Left ventricle myocardium inferior (tissue), 1 donor: ENCODE measurements around the gene XKR3. TPM values are rescaled to one million over a fixed set of nuclear protein-coding genes. Genes with fewer than 3 reads are reported as not detected.

ENCODE experiments used
- DNase-seq: peaks from one replicate; pipeline ENCODE4 v3.0.0-alpha.2; 2020
- H3K27ac ChIP-seq: fragments of 200-600 bp; replicated peaks from 2 replicates; pipeline ENCODE4 v1.8.0; 2021
- H3K27me3 ChIP-seq: fragments of 200-600 bp; 2 replicates; pipeline ENCODE4 v1.8.0; 2021; ENCODE audit warnings: low read depth
- H3K36me3 ChIP-seq: fragments of 200-600 bp; 2 replicates; pipeline ENCODE4 v1.8.0; 2021
- H3K4me1 ChIP-seq: fragments of 200-600 bp; 2 replicates; pipeline ENCODE4 v1.8.0; 2021
- H3K4me3 ChIP-seq: fragments of 200-600 bp; 2 replicates; pipeline ENCODE4 v1.8.0; 2021; ENCODE audit warnings: mild to moderate bottlenecking, moderate library complexity
- H3K9me3 ChIP-seq: fragments of 200-600 bp; replicated peaks from 2 replicates; pipeline ENCODE4 v1.8.0; 2021
- CTCF ChIP-seq: fragments of 200-600 bp; IDR thresholded peaks from 2 replicates; pipeline ENCODE4 v1.8.0; 2021; ENCODE audit warnings: antibody characterized with exemption, mild to moderate bottlenecking, borderline replicate concordance
- intact Hi-C: fragments of 100-400 bp; cut with micrococcal nuclease; formaldehyde crosslinking; loops from one replicate; pipeline ENCODE4 v1.11.0; 2022
- total RNA-seq: library from RNA; stranded (reverse); fragmentation: NEBNext Ultra II Directional; extraction: Animal tissue kit (Norgen Biotek cat#: 25700); gene quantifications from one replicate; pipeline ENCODE4 v1.2.1, GENCODE V29; 2021
- donor health status: DM: no; HTN: yes; CAD: no; lungs with severe emphysema.

XKR3 gene
- total RNA-seq, 1 donor from 2014 or later: not detected

DNA sequence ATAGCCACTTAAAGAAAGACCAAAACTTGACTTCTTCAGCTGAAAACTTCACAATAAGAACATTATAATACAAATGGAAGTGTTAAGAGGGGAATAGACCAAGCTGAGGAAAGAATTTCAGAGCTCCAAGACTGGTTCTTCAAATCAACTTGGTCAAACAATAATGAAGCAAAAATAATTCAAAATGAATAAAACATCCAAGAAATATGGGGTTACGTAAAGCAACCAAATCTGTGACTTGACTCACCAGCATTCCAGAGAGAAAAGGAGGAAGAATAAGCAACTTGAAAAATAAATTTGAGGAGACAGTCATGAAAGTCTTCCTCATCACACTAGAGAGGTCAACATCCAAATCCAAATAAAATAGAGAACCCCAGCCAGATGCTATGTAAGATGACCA lies 31.4 kb downstream of the XKR3 start:
- Histone ChIP-seq H3K9me3 (no peaks in the 10 kb centered on the region), H3K36me3 (no peaks in the 10 kb centered on the region), H3K27ac (no peak overlapping the region), H3K27me3 (peaks cover 6% of the 10 kb centered on the region), H3K4me1 (no peaks in the 10 kb centered on the region), H3K4me3 (no peak overlapping the region)
- intact Hi-C loops: no loop called here
- DNase-seq: no peak
- no peak for TF ChIP-seq CTCF

DNA sequence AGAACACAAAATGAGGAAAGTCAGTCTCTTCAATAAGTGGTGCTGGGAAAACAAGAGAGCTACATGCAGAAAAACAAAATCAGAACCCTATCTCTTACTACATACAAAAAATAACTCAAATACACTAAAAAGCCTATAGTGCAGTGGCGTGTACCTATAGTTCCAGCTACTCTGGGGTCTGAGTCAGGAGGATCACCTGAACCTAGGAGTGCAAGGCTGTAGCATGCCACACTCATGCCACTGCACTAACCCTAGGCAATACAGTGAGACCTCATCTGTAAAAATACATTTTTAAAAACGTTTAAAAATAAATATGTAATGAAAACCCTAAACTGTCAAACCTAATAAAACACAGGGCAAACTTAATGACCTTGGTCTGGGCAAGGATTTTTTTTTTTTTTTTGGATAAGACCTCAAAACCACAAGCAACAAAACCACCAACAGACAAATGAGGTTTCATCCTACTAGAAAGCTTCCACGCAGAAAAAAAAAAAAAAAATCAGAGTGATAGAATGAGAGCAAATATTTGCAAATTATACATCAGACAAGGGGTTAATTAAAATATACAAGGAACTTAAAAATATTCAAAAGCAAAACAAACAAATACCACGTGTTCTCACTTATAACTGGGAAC lies 35.2 kb downstream of the XKR3 start:
- no peaks in the 10 kb centered on the region for H3K9me3 ChIP-seq
- TF ChIP-seq CTCF: no peak
- peaks cover 6% of the 10 kb centered on the region for H3K27me3 ChIP-seq
- no peak overlapping the region for H3K27ac ChIP-seq
- H3K4me1 ChIP-seq: no peaks in the 10 kb centered on the region
- no peak overlapping the region for H3K4me3 ChIP-seq
- no peak for DNase-seq
- no peaks in the 10 kb centered on the region for H3K36me3 ChIP-seq
- intact Hi-C loops: no loop called here

- no peaks in the 10 kb centered on the region for H3K4me1 ChIP-seq
- intact Hi-C loops: no loop called here
- no peaks in the 10 kb centered on the region for H3K9me3 ChIP-seq
- no peak for DNase-seq
- H3K36me3 ChIP-seq: no peaks in the 10 kb centered on the region
- no peak overlapping the region for H3K4me3 ChIP-seq
- H3K27me3 ChIP-seq: no peaks in the 10 kb centered on the region
- no peak overlapping the region for H3K27ac ChIP-seq
- TF ChIP-seq CTCF: peak; percentile 27
These were observed 41.3 kb downstream of the XKR3 start for GRCh38 chr22:16783930-16784354.

GRCh38 chr22:16783453-16783852 lies 41.8 kb downstream of the XKR3 start:
- no peak for TF ChIP-seq CTCF
- Histone ChIP-seq H3K36me3 (no peaks in the 10 kb centered on the region), H3K4me3 (no peak overlapping the region), H3K27me3 (no peaks in the 10 kb centered on the region), H3K27ac (no peak overlapping the region), H3K9me3 (no peaks in the 10 kb centered on the region), H3K4me1 (no peaks in the 10 kb centered on the region)
- intact Hi-C loops: no loop called here
- no peak for DNase-seq

GRCh38 chr22:16781764-16782329 lies 43.4 kb downstream of the XKR3 start:
- no peak for TF ChIP-seq CTCF
- no peak for DNase-seq
- H3K4me3 ChIP-seq: no peak overlapping the region
- no peak overlapping the region for H3K27ac ChIP-seq
- H3K27me3 ChIP-seq: no peaks in the 10 kb centered on the region
- no peaks in the 10 kb centered on the region for H3K9me3 ChIP-seq
- no peaks in the 10 kb centered on the region for H3K36me3 ChIP-seq
- no peaks in the 10 kb centered on the region for H3K4me1 ChIP-seq
- intact Hi-C loops: no loop called here
